ENCODE measurements around the gene TCF7L1.

Gene TCF7L1

GRCh38 chr2:85355073-85355410 lies 221.8 kb downstream of the TCF7L1 start:
- peak overlapping the region; percentile 80 to 94 (median 87) for H3K27ac ChIP-seq
- peak overlapping the region; percentile 85 to 98 (median 93) for H3K4me2 ChIP-seq
- H3K4me3 ChIP-seq = peak overlapping the region; percentile 68 to 93 (median 81)

DNA sequence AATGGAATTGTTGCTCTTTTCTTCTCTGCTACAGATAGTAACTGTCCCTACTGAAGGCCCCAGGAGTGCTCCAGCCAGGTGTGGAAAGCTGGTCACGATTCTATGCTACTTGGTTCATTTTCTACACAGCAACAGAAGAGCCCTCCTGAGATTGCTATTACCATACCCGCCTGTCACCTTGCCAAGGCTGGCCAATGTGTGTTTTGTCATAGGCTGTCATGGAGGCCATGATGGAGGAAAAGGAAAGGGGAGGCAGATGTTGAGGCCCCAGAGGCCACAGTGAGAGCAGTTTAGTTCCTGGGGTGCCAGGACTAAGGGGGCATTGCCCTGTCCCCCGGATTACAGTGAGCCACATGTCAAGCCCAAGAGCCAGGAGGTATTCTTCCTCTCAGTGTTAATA lies 222.3 kb downstream of the TCF7L1 start:
- Histone ChIP-seq H3K4me1 (peaks cover 26 to 51% (median 33%) of the 10 kb centered on the region in 10 experiments), H3K4me3 (peak overlapping the region; percentile 68 to 93 (median 81)), H4K20me1 (no peaks in the 10 kb centered on the region; a peak in 2 of 22 replicates), H3K36me3 (peaks cover 53 to 65% (median 60%) of the 10 kb centered on the region in 11 experiments), H3K4me2 (peak overlapping the region; percentile 85 to 98 (median 93)), H3K27ac (peak overlapping the region in 10 of 11 experiments; percentile 80 to 94 (median 86); a peak in 15 of 22 replicates), H3K9me3 (replicated peaks in 1 of 11) (no peaks in the 10 kb centered on the region), H3K9ac (peak overlapping the region; percentile 85 to 97 (median 91)), H3K27me3 (no peaks in the 10 kb centered on the region)
- TF ChIP-seq Cebpa-rat (IDR thresholded peaks at IDR 0.05) = no peak

More at GRCh38 chr2:85355073-85355410, 221.8 kb downstream of the TCF7L1 start:
- H3K9ac ChIP-seq = peak overlapping the region; percentile 85 to 97 (median 91)
- H3K4me1 ChIP-seq = peaks cover 26 to 51% (median 33%) of the 10 kb centered on the region in 10 experiments
- H3K9me3 ChIP-seq (replicated peaks in 1 of 11) = no peaks in the 10 kb centered on the region
- H3K27me3 ChIP-seq = no peaks in the 10 kb centered on the region
- peaks cover 58 to 65% (median 62%) of the 10 kb centered on the region in 11 experiments for H3K36me3 ChIP-seq
- no peaks in the 10 kb centered on the region; a peak in 2 of 22 replicates for H4K20me1 ChIP-seq
- TF ChIP-seq Cebpa-rat (IDR thresholded peaks at IDR 0.05) = no peak

DNA sequence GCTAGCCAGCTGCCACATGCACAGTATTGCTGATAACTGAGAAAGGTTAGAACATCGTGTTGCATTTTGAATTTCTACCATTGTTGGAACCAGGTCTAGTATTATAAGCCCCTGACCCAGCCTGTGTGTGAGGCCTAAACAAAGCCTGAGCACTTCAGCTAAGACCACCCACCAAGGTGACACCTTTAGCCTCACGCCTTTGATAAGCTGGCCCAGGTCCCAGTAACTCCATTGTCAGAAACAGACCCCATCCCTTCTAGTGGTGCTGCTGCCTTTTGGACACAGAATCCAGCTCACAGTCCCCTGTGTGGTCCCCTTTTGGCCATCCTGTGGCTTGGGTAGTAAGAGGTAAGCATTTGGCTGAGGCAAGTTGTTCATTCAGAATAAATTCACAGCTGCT lies 223.0 kb downstream of the TCF7L1 start:
- Histone ChIP-seq H3K4me3 (no peak overlapping the region), H3K9ac (0 out of 22 replicates have a peak overlapping the region, but pooled peaks of 1 of the 11 experiments have one; percentile 96), H3K36me3 (peaks cover 50 to 65% (median 60%) of the 10 kb centered on the region in 11 experiments), H4K20me1 (no peaks in the 10 kb centered on the region; a peak in 2 of 22 replicates), H3K4me1 (peaks cover 26 to 51% (median 33%) of the 10 kb centered on the region in 10 experiments), H3K27me3 (no peaks in the 10 kb centered on the region), H3K4me2 (peak overlapping the region in 6 of 11 experiments; percentile 91 to 98 (median 94); a peak in 3 of 22 replicates), H3K27ac (no peak overlapping the region), H3K9me3 (replicated peaks in 1 of 11) (no peaks in the 10 kb centered on the region)
- no peak for TF ChIP-seq Cebpa-rat (IDR thresholded peaks at IDR 0.05)

DNA sequence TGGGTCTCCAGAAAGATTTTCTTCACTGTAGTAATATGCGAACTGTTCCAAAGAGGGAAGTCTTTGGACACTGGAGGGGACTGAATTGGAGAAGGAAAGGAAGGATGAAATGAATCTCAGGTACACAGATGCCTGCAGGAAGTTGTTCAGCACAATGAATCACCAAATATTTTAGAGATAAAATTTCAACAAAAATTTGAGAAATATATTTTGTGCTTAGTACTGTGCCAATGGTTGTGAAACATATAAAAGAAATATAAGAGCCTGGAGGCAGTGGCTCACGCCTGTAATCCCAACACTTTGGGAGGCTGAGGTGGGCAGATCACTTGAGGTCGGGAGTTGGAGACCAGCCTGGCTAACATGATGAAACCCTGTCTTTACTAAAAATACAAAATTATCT lies 224.5 kb downstream of the TCF7L1 start:
- no peak for TF ChIP-seq Cebpa-rat (IDR thresholded peaks at IDR 0.05)
- no peaks in the 10 kb centered on the region for H3K27me3 ChIP-seq
- H3K4me1 ChIP-seq = peaks cover 23 to 46% (median 29%) of the 10 kb centered on the region in 10 experiments
- no peak overlapping the region for H3K9ac ChIP-seq
- H3K27ac ChIP-seq = no peak overlapping the region
- peak overlapping the region in 4 of 11 experiments; percentile 7 to 30 (median 20); a peak in 4 of 22 replicates for H3K4me2 ChIP-seq
- no peaks in the 10 kb centered on the region; a peak in 2 of 22 replicates for H4K20me1 ChIP-seq
- H3K4me3 ChIP-seq = no peak overlapping the region
- H3K36me3 ChIP-seq = peaks cover 51 to 73% (median 63%) of the 10 kb centered on the region in 11 experiments
- no peaks in the 10 kb centered on the region for H3K9me3 ChIP-seq (replicated peaks in 1 of 11)
